ENCODE data around the gene KLF18.

DNA sequence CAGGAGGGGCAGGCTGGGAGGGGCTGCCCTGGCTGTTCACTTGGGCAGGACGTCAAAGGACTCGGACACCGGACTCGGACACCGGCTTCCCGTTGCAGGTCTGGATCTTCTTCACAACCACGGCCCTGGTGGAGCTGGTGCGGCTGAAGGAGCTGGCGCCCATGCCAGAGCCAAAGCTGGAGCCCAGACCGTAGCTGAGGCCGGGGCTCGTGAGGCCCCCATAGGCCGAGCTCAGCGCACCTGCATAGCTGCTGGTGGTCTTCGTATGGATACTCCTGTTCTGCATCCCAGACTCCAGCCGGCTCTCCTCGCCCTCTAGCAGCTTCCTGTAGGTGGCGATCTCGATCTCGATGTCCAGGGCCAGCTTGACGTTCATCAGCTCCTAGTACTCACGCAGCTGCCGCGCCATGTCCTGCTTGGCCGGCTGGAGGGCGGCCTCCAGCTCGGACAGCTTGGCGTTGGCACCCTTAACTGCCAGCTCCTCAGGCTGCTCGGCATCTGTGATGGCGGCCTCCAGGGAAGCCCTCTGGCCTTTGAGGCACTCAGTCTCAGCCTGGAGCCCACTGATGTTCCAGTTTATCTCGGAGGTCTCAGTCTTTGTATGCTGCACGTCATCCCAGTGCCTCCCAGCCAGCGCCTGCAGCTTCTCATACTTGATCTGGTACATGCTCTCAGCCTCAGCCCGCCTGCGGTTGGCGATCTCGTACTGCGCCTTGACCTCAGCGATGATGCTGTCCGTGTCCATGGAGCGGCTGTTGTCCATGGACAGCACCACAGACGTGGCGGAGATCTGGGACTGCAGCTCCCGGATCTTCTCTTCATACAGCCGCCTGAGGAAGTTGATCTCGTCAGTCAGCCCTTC, 37.9 kb downstream of the KLF18 start:
- TF ChIP-seq, protein P1, sequence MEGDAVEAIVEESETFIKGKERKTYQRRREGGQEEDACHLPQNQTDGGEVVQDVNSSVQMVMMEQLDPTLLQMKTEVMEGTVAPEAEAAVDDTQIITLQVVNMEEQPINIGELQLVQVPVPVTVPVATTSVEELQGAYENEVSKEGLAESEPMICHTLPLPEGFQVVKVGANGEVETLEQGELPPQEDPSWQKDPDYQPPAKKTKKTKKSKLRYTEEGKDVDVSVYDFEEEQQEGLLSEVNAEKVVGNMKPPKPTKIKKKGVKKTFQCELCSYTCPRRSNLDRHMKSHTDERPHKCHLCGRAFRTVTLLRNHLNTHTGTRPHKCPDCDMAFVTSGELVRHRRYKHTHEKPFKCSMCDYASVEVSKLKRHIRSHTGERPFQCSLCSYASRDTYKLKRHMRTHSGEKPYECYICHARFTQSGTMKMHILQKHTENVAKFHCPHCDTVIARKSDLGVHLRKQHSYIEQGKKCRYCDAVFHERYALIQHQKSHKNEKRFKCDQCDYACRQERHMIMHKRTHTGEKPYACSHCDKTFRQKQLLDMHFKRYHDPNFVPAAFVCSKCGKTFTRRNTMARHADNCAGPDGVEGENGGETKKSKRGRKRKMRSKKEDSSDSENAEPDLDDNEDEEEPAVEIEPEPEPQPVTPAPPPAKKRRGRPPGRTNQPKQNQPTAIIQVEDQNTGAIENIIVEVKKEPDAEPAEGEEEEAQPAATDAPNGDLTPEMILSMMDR (IDR thresholded peaks at IDR 0.05), result no peak
- no peak for TF ChIP-seq POLR2A (IDR thresholded peaks at IDR 0.05)
